ENCODE measurements around the gene MRAS. TPM values are rescaled to one million over a fixed set of nuclear protein-coding genes. Genes with fewer than 3 reads are reported as not detected.

MRAS gene
- polyA plus RNA-seq, 1 of the 3 experiments (the other 2 are of a cell fraction) = 25.0 TPM

DNA sequence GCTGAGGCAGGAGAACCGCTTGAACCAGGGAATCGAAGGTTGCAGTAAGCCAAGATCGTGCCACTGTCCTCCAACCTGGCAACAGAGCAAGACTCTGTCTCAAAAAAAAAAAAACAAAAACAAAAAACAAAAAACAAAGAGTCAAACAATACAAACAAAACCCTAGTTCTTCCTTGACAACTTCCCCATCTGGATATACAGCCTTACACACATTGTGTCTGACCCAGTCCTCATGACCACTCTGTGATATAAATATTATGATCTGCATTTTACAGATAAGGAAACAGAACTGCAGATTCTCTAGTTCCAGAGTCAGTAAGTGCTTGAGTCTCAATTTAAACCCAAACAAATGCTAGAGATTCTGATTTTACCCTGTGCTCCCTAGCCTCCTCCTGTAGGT, 81.3 kb downstream of the MRAS start:
- DNase-seq = no peak
- Histone ChIP-seq H2AFZ (ENCODE audit: low read depth) (no peak overlapping the region), H3K4me1 (ENCODE audit: control insufficient read depth in 1 of 2, insufficient read depth in 2 of 2, low read depth in 1 of 2, low read length in 1 of 2) (peaks cover 0 to 5% of the 10 kb centered on the region in 2 experiments; a peak in 1 of 4 replicates), H3K9me3 (no peaks in the 10 kb centered on the region), H3K9me2 (no peaks in the 10 kb centered on the region), H3K27ac (ENCODE audit: low read depth in 2 of 2, low read length in 1 of 2) (no peak overlapping the region), H3K9ac (no peak overlapping the region), H3K4me3 (ENCODE audit: low read depth in 2 of 2, low read length in 1 of 2) (no peak overlapping the region), H3F3A (replicated peaks; ENCODE audit: insufficient read depth) (no peaks in the 10 kb centered on the region), H3K4me2 (no peak overlapping the region), H3K36me3 (replicated peaks in 1 of 2; ENCODE audit: control insufficient read depth in 1 of 2, insufficient read depth in 2 of 2, low read length in 1 of 2) (no peaks in the 10 kb centered on the region), H4K20me1 (ENCODE audit: insufficient read depth) (no peaks in the 10 kb centered on the region), H3K27me3 (ENCODE audit: insufficient read depth) (peaks cover 6% of the 10 kb centered on the region; the same call in 1 of the 2 replicates), H3K79me2 (ENCODE audit: insufficient read depth) (no peaks in the 10 kb centered on the region)
- no peak for TF ChIP-seq FOSL2 (IDR thresholded peaks at IDR 0.05; ENCODE audit: borderline replicate concordance, low read depth)
- TF ChIP-seq ELF1 (IDR thresholded peaks at IDR 0.05) = no peak
- TF ChIP-seq FOXM1 (IDR thresholded peaks at IDR 0.05; ENCODE audit: low read depth) = no peak
- TF ChIP-seq, protein P1, sequence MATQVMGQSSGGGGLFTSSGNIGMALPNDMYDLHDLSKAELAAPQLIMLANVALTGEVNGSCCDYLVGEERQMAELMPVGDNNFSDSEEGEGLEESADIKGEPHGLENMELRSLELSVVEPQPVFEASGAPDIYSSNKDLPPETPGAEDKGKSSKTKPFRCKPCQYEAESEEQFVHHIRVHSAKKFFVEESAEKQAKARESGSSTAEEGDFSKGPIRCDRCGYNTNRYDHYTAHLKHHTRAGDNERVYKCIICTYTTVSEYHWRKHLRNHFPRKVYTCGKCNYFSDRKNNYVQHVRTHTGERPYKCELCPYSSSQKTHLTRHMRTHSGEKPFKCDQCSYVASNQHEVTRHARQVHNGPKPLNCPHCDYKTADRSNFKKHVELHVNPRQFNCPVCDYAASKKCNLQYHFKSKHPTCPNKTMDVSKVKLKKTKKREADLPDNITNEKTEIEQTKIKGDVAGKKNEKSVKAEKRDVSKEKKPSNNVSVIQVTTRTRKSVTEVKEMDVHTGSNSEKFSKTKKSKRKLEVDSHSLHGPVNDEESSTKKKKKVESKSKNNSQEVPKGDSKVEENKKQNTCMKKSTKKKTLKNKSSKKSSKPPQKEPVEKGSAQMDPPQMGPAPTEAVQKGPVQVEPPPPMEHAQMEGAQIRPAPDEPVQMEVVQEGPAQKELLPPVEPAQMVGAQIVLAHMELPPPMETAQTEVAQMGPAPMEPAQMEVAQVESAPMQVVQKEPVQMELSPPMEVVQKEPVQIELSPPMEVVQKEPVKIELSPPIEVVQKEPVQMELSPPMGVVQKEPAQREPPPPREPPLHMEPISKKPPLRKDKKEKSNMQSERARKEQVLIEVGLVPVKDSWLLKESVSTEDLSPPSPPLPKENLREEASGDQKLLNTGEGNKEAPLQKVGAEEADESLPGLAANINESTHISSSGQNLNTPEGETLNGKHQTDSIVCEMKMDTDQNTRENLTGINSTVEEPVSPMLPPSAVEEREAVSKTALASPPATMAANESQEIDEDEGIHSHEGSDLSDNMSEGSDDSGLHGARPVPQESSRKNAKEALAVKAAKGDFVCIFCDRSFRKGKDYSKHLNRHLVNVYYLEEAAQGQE (IDR thresholded peaks at IDR 0.05; ENCODE audit: low read depth, low read length) = no peak
- TF ChIP-seq RCOR1 (IDR thresholded peaks at IDR 0.05; ENCODE audit: low read length) = no peak
- 100% methylated on average over 3 of the region's 3 CpGs for WGBS (ENCODE audit: low lambda C conversion rate)
- ChIA-PET POLR2A (no interaction called here), CTCF (interaction anchor here (4.9 kb wide), 1 partner anchor 12 kb away, joined by 32 read pairs; no protein-coding TSS in a partner anchor)

DNA sequence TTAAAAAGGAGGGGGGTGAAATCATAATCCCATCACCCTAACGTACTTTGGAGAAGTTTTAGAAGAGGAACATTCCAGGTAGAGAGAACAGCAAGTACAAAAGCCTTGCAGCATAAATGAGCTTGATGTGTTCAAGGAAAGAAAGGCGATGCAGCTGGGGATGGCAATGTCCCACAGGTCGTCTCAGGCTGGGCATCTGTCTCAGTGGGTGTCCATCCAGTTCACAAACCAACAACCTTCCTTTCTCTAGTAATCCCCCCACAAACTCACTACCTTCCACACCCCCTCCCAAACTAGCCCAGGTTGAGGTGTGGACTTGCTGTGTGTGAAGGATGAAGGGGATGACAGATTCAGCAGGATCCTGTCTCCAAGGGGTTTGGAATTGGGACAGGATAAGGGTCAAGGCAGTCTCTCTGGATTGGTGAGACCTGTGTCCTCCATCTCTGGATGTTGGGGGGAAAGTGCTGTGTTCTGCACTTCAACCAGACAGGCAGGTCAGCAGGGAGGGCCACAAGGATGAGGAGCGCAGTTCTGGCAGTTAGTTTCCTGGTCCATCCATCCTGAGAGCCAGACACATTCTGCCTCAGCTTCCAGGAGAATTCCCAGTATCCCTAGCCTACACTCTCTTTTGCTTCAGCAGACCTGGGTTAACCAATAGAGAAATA, 84.3 kb downstream of the MRAS start:
- no peak overlapping the region for H3K27ac ChIP-seq (ENCODE audit: low read depth in 2 of 2, low read length in 1 of 2)
- 76% methylated on average over 4 of the region's 4 CpGs for WGBS (ENCODE audit: low lambda C conversion rate)
- no peaks in the 10 kb centered on the region for H3K9me3 ChIP-seq
- no peak overlapping the region for H2AFZ ChIP-seq (ENCODE audit: low read depth)
- TF ChIP-seq POLR2AphosphoS5 (IDR thresholded peaks at IDR 0.05; ENCODE audit: low read depth, low read length) = no peak
- TF ChIP-seq, protein P2, sequence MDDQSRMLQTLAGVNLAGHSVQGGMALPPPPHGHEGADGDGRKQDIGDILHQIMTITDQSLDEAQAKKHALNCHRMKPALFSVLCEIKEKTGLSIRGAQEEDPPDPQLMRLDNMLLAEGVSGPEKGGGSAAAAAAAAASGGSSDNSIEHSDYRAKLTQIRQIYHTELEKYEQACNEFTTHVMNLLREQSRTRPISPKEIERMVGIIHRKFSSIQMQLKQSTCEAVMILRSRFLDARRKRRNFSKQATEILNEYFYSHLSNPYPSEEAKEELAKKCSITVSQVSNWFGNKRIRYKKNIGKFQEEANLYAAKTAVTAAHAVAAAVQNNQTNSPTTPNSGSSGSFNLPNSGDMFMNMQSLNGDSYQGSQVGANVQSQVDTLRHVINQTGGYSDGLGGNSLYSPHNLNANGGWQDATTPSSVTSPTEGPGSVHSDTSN (IDR thresholded peaks at IDR 0.05) = no peak
- no peak for TF ChIP-seq ELF1 (IDR thresholded peaks at IDR 0.05)
- TF ChIP-seq, protein P1 (IDR thresholded peaks at IDR 0.05; ENCODE audit: low read depth, low read length) = no peak
- peaks cover 0 to 10% of the 10 kb centered on the region in 2 experiments; a peak in 1 of 4 replicates for H3K4me1 ChIP-seq (ENCODE audit: control insufficient read depth in 1 of 2, insufficient read depth in 2 of 2, low read depth in 1 of 2, low read length in 1 of 2)
- H3K9ac ChIP-seq = no peak overlapping the region
- H3K4me3 ChIP-seq (ENCODE audit: low read depth in 2 of 2, low read length in 1 of 2) = no peak overlapping the region
- no peaks in the 10 kb centered on the region for H3K79me2 ChIP-seq (ENCODE audit: insufficient read depth)
- no peak for DNase-seq
- H4K20me1 ChIP-seq (ENCODE audit: insufficient read depth) = no peaks in the 10 kb centered on the region
- no peaks in the 10 kb centered on the region for H3K36me3 ChIP-seq (replicated peaks in 1 of 2; ENCODE audit: control insufficient read depth in 1 of 2, insufficient read depth in 2 of 2, low read length in 1 of 2)
- H3K27me3 ChIP-seq (ENCODE audit: insufficient read depth) = peaks cover 11% of the 10 kb centered on the region; the same call in 1 of the 2 replicates
- CTCF ChIA-PET = interaction anchor here (2.5 kb wide), 1 partner anchor 15 kb away, joined by 10 read pairs; no protein-coding TSS in a partner anchor
- POLR2A ChIA-PET = no interaction called here
- H3F3A ChIP-seq (replicated peaks; ENCODE audit: insufficient read depth) = no peaks in the 10 kb centered on the region
- H3K9me2 ChIP-seq = no peaks in the 10 kb centered on the region
- H3K4me2 ChIP-seq = no peak overlapping the region

Measured in SK-N-SH (cell line).